ENCODE data around the gene DNAJC25.
A peak's percentile ranks its signal among the peaks of the same experiment; 100 is the strongest.

DNAJC25 gene

DNA sequence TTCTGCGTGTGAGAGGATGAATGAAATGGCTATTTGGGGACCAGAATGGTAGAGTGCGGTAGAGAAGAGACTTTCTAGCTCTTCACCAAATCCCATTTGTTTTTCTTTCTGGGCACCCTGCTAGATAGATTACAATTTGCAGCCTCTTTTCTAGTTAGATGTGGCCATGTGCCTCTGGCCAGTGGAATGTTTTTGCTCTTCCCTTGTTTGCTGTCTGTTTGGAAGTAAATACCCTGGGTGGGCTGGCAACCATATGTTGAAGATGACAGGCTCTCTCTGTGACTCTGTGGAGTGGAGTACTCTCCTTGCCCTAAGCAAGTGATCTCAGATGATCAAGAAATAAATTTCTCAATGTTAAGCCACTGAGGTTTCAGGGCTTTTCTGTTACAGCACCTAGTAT, 43.2 kb downstream of the DNAJC25 start:
- TF ChIP-seq, protein P1, sequence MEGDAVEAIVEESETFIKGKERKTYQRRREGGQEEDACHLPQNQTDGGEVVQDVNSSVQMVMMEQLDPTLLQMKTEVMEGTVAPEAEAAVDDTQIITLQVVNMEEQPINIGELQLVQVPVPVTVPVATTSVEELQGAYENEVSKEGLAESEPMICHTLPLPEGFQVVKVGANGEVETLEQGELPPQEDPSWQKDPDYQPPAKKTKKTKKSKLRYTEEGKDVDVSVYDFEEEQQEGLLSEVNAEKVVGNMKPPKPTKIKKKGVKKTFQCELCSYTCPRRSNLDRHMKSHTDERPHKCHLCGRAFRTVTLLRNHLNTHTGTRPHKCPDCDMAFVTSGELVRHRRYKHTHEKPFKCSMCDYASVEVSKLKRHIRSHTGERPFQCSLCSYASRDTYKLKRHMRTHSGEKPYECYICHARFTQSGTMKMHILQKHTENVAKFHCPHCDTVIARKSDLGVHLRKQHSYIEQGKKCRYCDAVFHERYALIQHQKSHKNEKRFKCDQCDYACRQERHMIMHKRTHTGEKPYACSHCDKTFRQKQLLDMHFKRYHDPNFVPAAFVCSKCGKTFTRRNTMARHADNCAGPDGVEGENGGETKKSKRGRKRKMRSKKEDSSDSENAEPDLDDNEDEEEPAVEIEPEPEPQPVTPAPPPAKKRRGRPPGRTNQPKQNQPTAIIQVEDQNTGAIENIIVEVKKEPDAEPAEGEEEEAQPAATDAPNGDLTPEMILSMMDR (conservative IDR thresholded peaks at IDR 0.05) = no peak
- H3K27ac ChIP-seq = no peak overlapping the region

DNA sequence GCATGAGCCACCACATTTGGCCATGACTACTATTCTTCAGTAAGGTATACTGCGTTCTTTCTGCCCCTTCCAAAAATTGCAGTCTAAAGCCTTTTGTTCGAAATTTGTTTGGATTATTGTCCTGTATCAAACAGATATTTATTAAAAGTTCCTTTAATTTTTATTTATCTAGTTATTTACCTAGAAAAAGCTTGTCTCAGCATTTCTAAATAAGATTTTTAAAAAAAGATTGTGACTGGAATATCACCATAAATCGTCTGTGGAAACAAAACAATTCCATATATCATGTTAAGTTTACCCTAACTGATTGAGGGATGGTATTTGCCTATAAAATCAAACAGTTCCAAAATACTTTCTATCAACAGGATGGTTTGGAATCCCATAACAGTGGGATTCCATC, 45.0 kb downstream of the DNAJC25 start:
- H3K27ac ChIP-seq = no peak overlapping the region
- TF ChIP-seq, protein P1 (conservative IDR thresholded peaks at IDR 0.05) = no peak

DNA sequence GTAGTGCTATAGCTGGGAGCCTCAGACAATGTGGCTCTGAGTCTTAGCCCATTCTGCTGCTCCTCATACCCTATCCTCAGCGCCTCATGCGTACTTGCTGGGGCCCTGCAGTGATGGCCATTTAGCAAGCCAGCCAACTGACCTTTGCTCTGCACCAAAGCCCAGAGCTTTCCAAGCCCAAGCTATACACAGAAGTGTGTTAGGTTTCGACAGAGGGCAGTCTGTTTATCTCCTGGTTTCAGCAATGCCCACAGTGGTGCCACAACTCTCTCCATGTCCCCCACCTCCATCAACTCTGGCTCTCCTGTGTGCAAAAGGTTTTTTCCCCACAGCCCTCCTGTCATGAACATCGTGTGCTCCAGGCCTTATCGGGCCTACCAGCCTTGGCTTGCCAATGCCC, 47.2 kb downstream of the DNAJC25 start:
- TF ChIP-seq, protein P1 (conservative IDR thresholded peaks at IDR 0.05) = no peak
- no peak overlapping the region for H3K27ac ChIP-seq

DNA sequence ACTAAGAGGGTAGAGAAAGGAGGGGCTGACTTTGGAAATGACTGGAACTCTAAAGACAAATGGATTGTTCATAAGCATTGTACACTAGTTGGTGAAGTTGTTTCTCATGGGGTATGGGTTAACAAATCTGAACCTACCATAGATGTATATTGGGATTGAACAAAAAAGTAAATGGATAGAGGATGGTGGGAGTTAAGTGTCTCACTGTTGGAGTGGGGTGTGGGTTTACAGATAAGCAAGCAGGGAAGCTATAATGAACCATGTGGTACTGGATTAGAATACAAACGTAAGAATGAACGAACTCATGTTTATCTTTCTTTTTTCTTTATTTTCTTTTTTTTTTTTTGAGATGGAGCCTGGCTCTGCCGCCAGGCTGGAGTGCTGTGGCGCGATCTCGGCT, 48.1 kb downstream of the DNAJC25 start:
- no peak overlapping the region for H3K27ac ChIP-seq
- TF ChIP-seq, protein P1 (conservative IDR thresholded peaks at IDR 0.05) = no peak

DNA sequence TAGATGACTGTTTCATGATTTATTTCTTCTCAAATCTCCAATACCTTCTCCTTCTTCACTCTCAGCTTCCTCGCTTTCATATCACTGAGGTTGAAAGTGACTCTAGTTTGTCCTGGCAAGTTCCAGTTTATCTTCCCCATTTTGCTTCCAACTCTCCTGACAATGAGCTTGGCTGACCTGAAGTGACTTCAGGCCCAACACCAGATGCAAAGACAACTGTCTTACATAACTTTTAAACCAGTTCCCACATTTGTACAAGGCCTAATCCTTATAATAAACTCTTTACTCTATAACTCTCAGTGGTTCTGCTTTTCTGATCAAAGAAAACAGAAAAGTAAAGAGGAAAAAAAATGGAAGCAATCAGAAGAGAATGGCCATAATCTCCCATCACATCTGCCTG, 52.3 kb downstream of the DNAJC25 start:
- TF ChIP-seq, protein P1 (conservative IDR thresholded peaks at IDR 0.05) = no peak
- no peak overlapping the region for H3K27ac ChIP-seq

DNA sequence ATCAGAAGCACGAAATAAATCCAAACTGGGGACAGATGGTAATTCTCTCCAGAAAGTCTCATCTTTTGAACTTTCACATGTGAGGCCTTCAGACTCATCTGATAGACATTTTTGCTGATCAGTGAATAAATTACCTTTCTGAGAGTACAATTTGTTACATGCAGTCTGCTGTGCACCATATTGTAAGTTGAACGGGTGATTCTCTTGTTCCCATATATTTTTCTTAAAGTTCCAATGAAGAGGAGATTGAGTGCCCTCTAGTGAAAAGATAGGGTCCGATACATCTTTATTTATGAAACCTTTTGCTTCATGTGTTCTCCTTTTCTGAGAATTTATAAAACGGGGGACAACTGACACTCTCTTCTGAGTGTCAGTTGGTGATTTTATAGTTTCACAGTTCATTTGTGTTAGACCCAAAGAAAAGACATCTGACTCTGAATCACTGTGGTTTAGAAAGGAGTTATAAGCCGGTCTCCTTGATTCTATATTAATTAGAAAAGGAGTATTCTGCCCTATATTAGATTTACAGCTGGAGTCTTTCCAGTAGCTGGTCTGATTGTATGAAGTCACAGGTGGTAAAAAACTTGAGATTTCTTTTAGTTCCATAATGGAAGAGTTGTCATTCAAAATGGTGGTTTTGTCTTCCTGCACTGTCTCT, 60.7 kb downstream of the DNAJC25 start:
- H3K27ac ChIP-seq = no peak overlapping the region

DNA sequence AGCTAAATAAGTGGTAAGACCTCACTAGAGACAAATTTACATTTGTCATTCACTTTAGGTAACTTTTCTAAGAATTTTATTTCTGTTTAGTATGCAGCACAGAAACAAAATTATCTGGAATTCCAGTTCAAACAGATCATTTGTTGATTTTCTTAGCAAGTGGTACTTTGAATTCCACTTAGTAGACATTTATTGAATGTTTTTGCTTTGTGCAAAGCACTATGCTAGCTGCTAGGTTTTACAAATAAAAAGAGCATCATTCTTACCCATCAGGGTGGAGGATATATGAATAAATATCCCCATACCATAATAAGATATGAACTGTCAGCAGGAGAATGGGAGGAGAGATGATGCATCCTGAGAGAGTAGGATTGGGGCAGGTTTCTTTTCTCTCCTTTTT, 65.7 kb downstream of the DNAJC25 start:
- H3K27ac ChIP-seq = no peak overlapping the region
- TF ChIP-seq, protein P1 (conservative IDR thresholded peaks at IDR 0.05) = no peak

More for the DNA sequence above, 60.7 kb downstream of the DNAJC25 start:
- TF ChIP-seq, protein P1 (conservative IDR thresholded peaks at IDR 0.05) = peak; percentile 88

All from VCaP (cell line).